ENCODE data around the gene MCF2L2.
"Not testable (repeated sequence)": the region's sequence is repeated elsewhere in the genome, so short reads cannot be mapped to it uniquely, and the experiment has no call there.

Gene MCF2L2

GRCh38 chr3:183261151-183261724, 167.2 kb downstream of the MCF2L2 start:
- no peak for DNase-seq

GRCh38 chr3:183260167-183260904, 168.1 kb downstream of the MCF2L2 start:
- DNase-seq, result no peak

GRCh38 chr3:183259621-183260020, 168.8 kb downstream of the MCF2L2 start:
- DNase-seq, result no peak

GRCh38 chr3:183259087-183259486, 169.3 kb downstream of the MCF2L2 start:
- DNase-seq, result no peak

- no peak for DNase-seq
These were observed 173.1 kb downstream of the MCF2L2 start for GRCh38 chr3:183255348-183255730.

GRCh38 chr3:183254487-183255347, 173.7 kb downstream of the MCF2L2 start:
- peak; percentile 68 for DNase-seq

GRCh38 chr3:183253528-183254486, 174.6 kb downstream of the MCF2L2 start:
- peak; percentile 73 for DNase-seq

- peak; percentile 84 for DNase-seq
These were observed 175.4 kb downstream of the MCF2L2 start, which contains the start of gene B3GNT5 for GRCh38 chr3:183252973-183253527. B3GNT5 (plus strand) TSS chr3:183253253; CDS start chr3:183269799, 16,546 bp downstream.

GRCh38 chr3:183252118-183252782, 176.2 kb downstream of the MCF2L2 start:
- no peak for DNase-seq

- DNase-seq, result no peak
These were observed 179.3 kb downstream of the MCF2L2 start for GRCh38 chr3:183249006-183249718.

- peak; percentile 73 for DNase-seq
These were observed 181.3 kb downstream of the MCF2L2 start for GRCh38 chr3:183247011-183247589.

GRCh38 chr3:183244981-183245476, 183.4 kb downstream of the MCF2L2 start:
- no peak for DNase-seq

- DNase-seq, result no peak
These were observed 184.2 kb downstream of the MCF2L2 start for GRCh38 chr3:183244219-183244618.

GRCh38 chr3:183242431-183242830, 186.0 kb downstream of the MCF2L2 start:
- DNase-seq, result no peak

- no peak for DNase-seq
These were observed 189.4 kb downstream of the MCF2L2 start for GRCh38 chr3:183239046-183239445.

GRCh38 chr3:183233966-183234365, 194.5 kb downstream of the MCF2L2 start:
- no peak for DNase-seq

GRCh38 chr3:183230826-183231225, 197.6 kb downstream of the MCF2L2 start:
- no peak for DNase-seq

- DNase-seq, result not testable (repeated sequence)
These were observed 198.2 kb downstream of the MCF2L2 start for GRCh38 chr3:183230251-183230650.

- DNase-seq, result no peak
These were observed 199.2 kb downstream of the MCF2L2 start for GRCh38 chr3:183229178-183229577.

GRCh38 chr3:183227586-183227985, 200.8 kb downstream of the MCF2L2 start:
- no peak for DNase-seq
